Measurements from ENCODE around the gene TACC2.

TACC2 gene

GRCh38 chr10:122122493-122122892, 133.5 kb downstream of the TACC2 start:
- TF ChIP-seq REST (IDR thresholded peaks at IDR 0.05; ENCODE audit: insufficient read depth in 1 of 2, low read depth in 2 of 2, low read length in 2 of 2) (no peak), TAF1 (IDR thresholded peaks at IDR 0.05; ENCODE audit: borderline replicate concordance, insufficient read depth, low read length) (no peak), POLR2AphosphoS5 (IDR thresholded peaks at IDR 0.05; ENCODE audit: low read depth, low read length) (no peak), SIN3A (IDR thresholded peaks at IDR 0.05; ENCODE audit: borderline replicate concordance, insufficient read depth, low read length) (no peak), FOXP2 (optimal IDR thresholded peaks at IDR 0.05; ENCODE audit: borderline replicate concordance, extremely low read depth, extremely low read length, insufficient read depth) (no peak)

- TF ChIP-seq REST (IDR thresholded peaks at IDR 0.05; ENCODE audit: insufficient read depth in 1 of 2, low read depth in 2 of 2, low read length in 2 of 2) (no peak), SIN3A (IDR thresholded peaks at IDR 0.05; ENCODE audit: borderline replicate concordance, insufficient read depth, low read length) (no peak), TAF1 (IDR thresholded peaks at IDR 0.05; ENCODE audit: borderline replicate concordance, insufficient read depth, low read length) (no peak)
Observed at GRCh38 chr10:122123186-122123585, 134.2 kb downstream of the TACC2 start.

GRCh38 chr10:122124342-122124741, 135.4 kb downstream of the TACC2 start:
- no peak for TF ChIP-seq TAF1 (IDR thresholded peaks at IDR 0.05; ENCODE audit: borderline replicate concordance, insufficient read depth, low read length)
- TF ChIP-seq SIN3A (IDR thresholded peaks at IDR 0.05; ENCODE audit: borderline replicate concordance, insufficient read depth, low read length) = no peak
- no peak for TF ChIP-seq FOXP2 (optimal IDR thresholded peaks at IDR 0.05; ENCODE audit: borderline replicate concordance, extremely low read depth, extremely low read length, insufficient read depth)
- TF ChIP-seq POLR2AphosphoS5 (IDR thresholded peaks at IDR 0.05; ENCODE audit: low read depth, low read length) = no peak
- no peak for TF ChIP-seq REST (IDR thresholded peaks at IDR 0.05; ENCODE audit: insufficient read depth in 1 of 2, low read depth in 2 of 2, low read length in 2 of 2)

- TF ChIP-seq REST (IDR thresholded peaks at IDR 0.05; ENCODE audit: insufficient read depth in 1 of 2, low read depth in 2 of 2, low read length in 2 of 2) (no peak), TAF1 (IDR thresholded peaks at IDR 0.05; ENCODE audit: borderline replicate concordance, insufficient read depth, low read length) (no peak), POLR2AphosphoS5 (IDR thresholded peaks at IDR 0.05; ENCODE audit: low read depth, low read length) (no peak), SIN3A (IDR thresholded peaks at IDR 0.05; ENCODE audit: borderline replicate concordance, insufficient read depth, low read length) (no peak), FOXP2 (optimal IDR thresholded peaks at IDR 0.05; ENCODE audit: borderline replicate concordance, extremely low read depth, extremely low read length, insufficient read depth) (no peak)
Observed at GRCh38 chr10:122124808-122125207, 135.8 kb downstream of the TACC2 start.

Data from PFSK-1 (cell line).